ENCODE results near the gene BCL7A. TPM values are rescaled to one million over a fixed set of nuclear protein-coding genes. Genes with fewer than 3 reads are reported as not detected.

The BCL7A gene
- total RNA-seq, 4 donors from 2014 or later: 4.7 to 8.5 (median 5.6) TPM

GRCh38 chr12:122001466-122002209 lies 20.0 kb upstream of the BCL7A start:
- Histone ChIP-seq H3K27ac (no peak overlapping the region), H3K4me3 (no peak overlapping the region), H3K27me3 (no peaks in the 10 kb centered on the region), H3K36me3 (no peaks in the 10 kb centered on the region), H3K4me1 (peaks cover 0 to 7% (median 0%) of the 10 kb centered on the region in 3 donors), H3K9me3 (peaks cover 0 to 7% (median 0%) of the 10 kb centered on the region in 3 donors)
- ATAC-seq: no peak
- 83 to 92% methylated on average over 8 to 10 of the region's 17 CpGs for WGBS, 2 donors (ENCODE audit: low coverage in 1 of 2)
- TF ChIP-seq POLR2A (IDR thresholded peaks at IDR 0.05) (no peak), EP300 (IDR thresholded peaks at IDR 0.05) (no peak), POLR2AphosphoS5 (IDR thresholded peaks at IDR 0.05) (no peak), CTCF (IDR thresholded peaks at IDR 0.05) (no peak)

- no peak for ATAC-seq
- H3K27me3 ChIP-seq: no peaks in the 10 kb centered on the region
- TF ChIP-seq POLR2A (IDR thresholded peaks at IDR 0.05) (no peak), EP300 (IDR thresholded peaks at IDR 0.05) (no peak), CTCF (IDR thresholded peaks at IDR 0.05) (no peak)
- H3K9me3 ChIP-seq: peaks cover 0 to 6% (median 0%) of the 10 kb centered on the region in 3 donors
- no peaks in the 10 kb centered on the region for H3K36me3 ChIP-seq
- H3K27ac ChIP-seq: no peak overlapping the region
- H3K4me1 ChIP-seq: peaks cover 0 to 7% (median 0%) of the 10 kb centered on the region in 3 donors
- H3K4me3 ChIP-seq: no peak overlapping the region
- WGBS, 2 donors (ENCODE audit: low coverage in 1 of 2): 52 to 90% methylated on average over 3 to 8 of the region's 28 CpGs
Observed at GRCh38 chr12:122003651-122004611, 17.8 kb upstream of the BCL7A start.

GRCh38 chr12:122004633-122005071 lies 17.0 kb upstream of the BCL7A start:
- Histone ChIP-seq H3K9me3 (no peaks in the 10 kb centered on the region), H3K4me3 (no peak overlapping the region), H3K36me3 (no peaks in the 10 kb centered on the region), H3K27ac (no peak overlapping the region), H3K27me3 (no peaks in the 10 kb centered on the region), H3K4me1 (peaks cover 0 to 7% (median 0%) of the 10 kb centered on the region in 3 donors)
- WGBS, 2 donors (ENCODE audit: low coverage in 1 of 2): 63 to 80% methylated on average over 1 to 8 of the region's 12 CpGs
- ATAC-seq: no peak
- TF ChIP-seq EP300 (IDR thresholded peaks at IDR 0.05) (no peak), POLR2A (IDR thresholded peaks at IDR 0.05) (no peak), POLR2AphosphoS5 (IDR thresholded peaks at IDR 0.05) (no peak), CTCF (IDR thresholded peaks at IDR 0.05) (no peak)

- no peaks in the 10 kb centered on the region for H3K27me3 ChIP-seq
- TF ChIP-seq CTCF (IDR thresholded peaks at IDR 0.05): no peak
- no peak for TF ChIP-seq POLR2AphosphoS5 (IDR thresholded peaks at IDR 0.05)
- no peak for TF ChIP-seq POLR2A (IDR thresholded peaks at IDR 0.05)
- no peak for TF ChIP-seq EP300 (IDR thresholded peaks at IDR 0.05)
- ATAC-seq: no peak
- WGBS, 2 donors (ENCODE audit: low coverage in 1 of 2): 80 to 90% methylated on average over 5 to 6 of the region's 11 CpGs
- H3K27ac ChIP-seq: no peak overlapping the region
- no peaks in the 10 kb centered on the region for H3K36me3 ChIP-seq
- no peaks in the 10 kb centered on the region for H3K9me3 ChIP-seq
- peaks cover 0 to 7% (median 0%) of the 10 kb centered on the region in 3 donors for H3K4me1 ChIP-seq
- H3K4me3 ChIP-seq: no peak overlapping the region
Observed at GRCh38 chr12:122005252-122005776, 16.4 kb upstream of the BCL7A start.

Data from gastroesophageal sphincter (tissue), 4 donors.